Measurements from ENCODE around the gene TARM1. TPM values are rescaled to one million over a fixed set of nuclear protein-coding genes. Genes with fewer than 3 reads are reported as not detected.

The TARM1 gene
- total and polyA plus RNA-seq, 2 donors (not counting 1 experiment from before 2014, with no cell fraction given) = not detected

- Histone ChIP-seq H2AFZ (ENCODE audit: insufficient read depth, low read depth, low read length, poor library complexity, severe bottlenecking) (no peak overlapping the region), H3K9me3 (ENCODE audit: control extremely low read depth in 1 of 3, control insufficient read depth in 2 of 3, insufficient read depth in 1 of 3, low read length in 2 of 3) (peaks cover 0 to 4% (median 0%) of the 10 kb centered on the region in 3 donors), H3K27ac (ENCODE audit: low read length in 2 of 2) (no peak overlapping the region), H3K36me3 (replicated peaks in 1 of 2; ENCODE audit: control extremely low read depth in 1 of 2, control insufficient read depth in 1 of 2, extremely low read depth in 1 of 2, insufficient read depth in 2 of 2, low read length in 1 of 2) (no peaks in the 10 kb centered on the region), H3K4me1 (ENCODE audit: control insufficient read depth in 2 of 2, insufficient read depth in 2 of 2, low read length in 2 of 2) (no peaks in the 10 kb centered on the region), H3K4me2 (replicated peaks; ENCODE audit: low read depth, low read length, poor library complexity, severe bottlenecking) (no peak overlapping the region), H3K9ac (ENCODE audit: low read length) (no peak overlapping the region), H4K20me1 (ENCODE audit: control insufficient read depth, insufficient read depth, low read length, poor library complexity, severe bottlenecking) (no peaks in the 10 kb centered on the region), H3K4me3 (ENCODE audit: control extremely low read depth in 1 of 5, extremely low read depth in 1 of 5, insufficient read depth in 1 of 5, low read depth in 2 of 5, low read length in 4 of 5) (no peak overlapping the region), H3K27me3 (replicated peaks in 1 of 4; ENCODE audit: control extremely low read depth in 1 of 4, control insufficient read depth in 3 of 4, insufficient read depth in 4 of 4, low read length in 3 of 4) (peaks cover 0 to 6% (median 0%) of the 10 kb centered on the region in 4 experiments), H3K79me2 (ENCODE audit: control insufficient read depth, insufficient read depth, low read length) (no peaks in the 10 kb centered on the region)
- Mint-ChIP-seq H3K4me3 (no peak overlapping the region), H3K27ac (no peak overlapping the region), H3K9me3 (ENCODE audit: insufficient read depth) (no peaks in the 10 kb centered on the region), H3K4me1 (no peaks in the 10 kb centered on the region), H3K27me3 (peaks cover 27% of the 10 kb centered on the region)
- intact Hi-C loops (cut with micrococcal nuclease) = no loop called here
- no peak for ATAC-seq (ENCODE audit: low read depth)
- no peak for DNase-seq
- POLR2A ChIA-PET = no interaction called here
- CTCF ChIA-PET = interaction anchor here (0.9 to 2.4 kb wide), 5 partner anchors 143 to 836 kb away, joined by 3 to 11 read pairs (median 4); no protein-coding TSS in a partner anchor
- 48% methylated on average over 10 of the region's 13 CpGs for WGBS (ENCODE audit: insufficient coverage)
- TF ChIP-seq EZH2 (IDR thresholded peaks at IDR 0.05; ENCODE audit: borderline replicate concordance, insufficient read depth, low read depth, low read length, poor library complexity, severe bottlenecking) = no peak
- peak; percentile 18 for TF ChIP-seq CTCF (IDR thresholded peaks at IDR 0.05)
Observed at GRCh38 chr19:54030895-54031586, 50.1 kb downstream of the TARM1 start.

GRCh38 chr19:54029930-54030490, 51.2 kb downstream of the TARM1 start:
- Histone ChIP-seq H3K9me3 (ENCODE audit: control extremely low read depth in 1 of 3, control insufficient read depth in 2 of 3, insufficient read depth in 1 of 3, low read length in 2 of 3) (peaks cover 0 to 4% (median 0%) of the 10 kb centered on the region in 3 donors), H3K27me3 (replicated peaks in 1 of 4; ENCODE audit: control extremely low read depth in 1 of 4, control insufficient read depth in 3 of 4, insufficient read depth in 4 of 4, low read length in 3 of 4) (peaks cover 0 to 6% (median 0%) of the 10 kb centered on the region in 4 experiments), H3K4me2 (replicated peaks; ENCODE audit: low read depth, low read length, poor library complexity, severe bottlenecking) (no peak overlapping the region), H4K20me1 (ENCODE audit: control insufficient read depth, insufficient read depth, low read length, poor library complexity, severe bottlenecking) (no peaks in the 10 kb centered on the region), H3K9ac (ENCODE audit: low read length) (no peak overlapping the region), H3K4me3 (ENCODE audit: control extremely low read depth in 1 of 5, extremely low read depth in 1 of 5, insufficient read depth in 1 of 5, low read depth in 2 of 5, low read length in 4 of 5) (no peak overlapping the region), H3K36me3 (replicated peaks in 1 of 2; ENCODE audit: control extremely low read depth in 1 of 2, control insufficient read depth in 1 of 2, extremely low read depth in 1 of 2, insufficient read depth in 2 of 2, low read length in 1 of 2) (no peaks in the 10 kb centered on the region), H3K4me1 (ENCODE audit: control insufficient read depth in 2 of 2, insufficient read depth in 2 of 2, low read length in 2 of 2) (no peaks in the 10 kb centered on the region), H2AFZ (ENCODE audit: insufficient read depth, low read depth, low read length, poor library complexity, severe bottlenecking) (no peak overlapping the region), H3K27ac (ENCODE audit: low read length in 2 of 2) (no peak overlapping the region), H3K79me2 (ENCODE audit: control insufficient read depth, insufficient read depth, low read length) (no peaks in the 10 kb centered on the region)
- DNase-seq = peak; percentile 56
- Mint-ChIP-seq H3K9me3 (ENCODE audit: insufficient read depth) (no peaks in the 10 kb centered on the region), H3K4me1 (no peaks in the 10 kb centered on the region), H3K27me3 (peaks cover 27% of the 10 kb centered on the region), H3K27ac (no peak overlapping the region), H3K4me3 (no peak overlapping the region)
- WGBS (ENCODE audit: insufficient coverage) = 39% methylated on average over 8 of the region's 9 CpGs
- CTCF ChIA-PET = interaction anchor here (0.6 to 2.3 kb wide), 8 partner anchors 11 to 834 kb away, joined by 3 to 10 read pairs (median 4); no protein-coding TSS in a partner anchor
- TF ChIP-seq EZH2 (IDR thresholded peaks at IDR 0.05; ENCODE audit: borderline replicate concordance, insufficient read depth, low read depth, low read length, poor library complexity, severe bottlenecking) (no peak), CTCF (IDR thresholded peaks at IDR 0.05) (peak; percentile 59)
- intact Hi-C loops (cut with micrococcal nuclease) = loop anchor here (10.0 kb wide), 1 partner anchor 835 kb away; the partner anchor contains the start of gene ZNF665
- no peak for ATAC-seq (ENCODE audit: low read depth)
- POLR2A ChIA-PET = no interaction called here
